ENCODE results near the gene ATP8B3. TPM values are rescaled to one million over a fixed set of nuclear protein-coding genes. Genes with fewer than 3 reads are reported as not detected.

Gene ATP8B3
- total RNA-seq, 2 donors from 2014 or later = 4.6 to 6.0 TPM

DNA sequence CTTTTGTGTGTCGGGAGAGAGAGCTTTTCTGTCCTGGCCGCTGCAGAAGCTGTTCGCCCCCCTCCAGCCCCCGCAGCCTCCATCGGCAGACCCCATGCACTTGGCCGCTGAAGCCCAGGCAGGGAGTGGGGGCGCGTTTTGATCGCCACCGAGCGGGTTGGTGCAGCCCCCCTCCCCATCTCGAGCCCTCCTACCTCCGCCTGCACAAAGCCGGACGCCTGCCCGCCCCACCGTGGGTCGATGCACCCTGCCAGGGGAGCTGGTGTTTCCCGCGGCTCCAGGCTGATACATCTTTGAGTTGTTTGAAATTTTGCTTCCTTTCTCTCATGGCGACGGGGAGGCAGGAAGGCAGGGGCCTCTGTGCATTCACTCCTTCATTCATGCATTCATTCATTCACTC is 75.1 kb downstream of the ATP8B3 start:
- ATAC-seq (no peak), DNase-seq (no peak)
- Mint-ChIP-seq H3K27me3 (peaks cover 63% of the 10 kb centered on the region), H3K36me3 (ENCODE audit: low read depth) (peaks cover 2% of the 10 kb centered on the region), H3K27ac (no peak overlapping the region), H3K4me1 (no peaks in the 10 kb centered on the region), H3K4me3 (no peak overlapping the region)
- no peaks in the 10 kb centered on the region for H3K9me3 ChIP-seq (ENCODE audit: control insufficient read depth, low read length, poor library complexity, severe bottlenecking)

DNA sequence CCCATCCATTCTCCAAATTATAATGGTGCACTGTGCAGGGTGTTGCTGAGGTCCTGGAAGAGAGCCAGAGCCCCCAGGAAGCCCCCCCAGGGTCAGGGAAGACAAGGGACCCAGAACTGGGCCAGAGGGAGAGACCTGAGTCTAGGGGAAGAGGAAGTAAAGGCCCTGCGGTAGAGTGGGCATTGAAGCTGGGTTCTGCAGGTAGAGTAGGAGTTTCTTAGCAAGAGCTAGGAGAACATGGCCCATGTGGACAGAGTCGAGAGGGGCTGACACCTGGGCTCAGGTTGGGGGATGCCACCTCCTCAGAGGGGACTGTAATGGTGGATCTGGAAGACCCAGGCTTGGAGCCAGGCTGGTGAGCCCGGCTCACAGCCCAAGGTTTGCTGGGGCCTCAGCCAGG is 75.8 kb downstream of the ATP8B3 start:
- Mint-ChIP-seq H3K27me3 (peaks cover 57% of the 10 kb centered on the region), H3K36me3 (ENCODE audit: low read depth) (peaks cover 2% of the 10 kb centered on the region), H3K4me3 (no peak overlapping the region), H3K27ac (no peak overlapping the region), H3K4me1 (no peaks in the 10 kb centered on the region)
- DNase-seq (no peak), ATAC-seq (no peak)
- H3K9me3 ChIP-seq (ENCODE audit: control insufficient read depth, low read length, poor library complexity, severe bottlenecking) = no peaks in the 10 kb centered on the region

DNA sequence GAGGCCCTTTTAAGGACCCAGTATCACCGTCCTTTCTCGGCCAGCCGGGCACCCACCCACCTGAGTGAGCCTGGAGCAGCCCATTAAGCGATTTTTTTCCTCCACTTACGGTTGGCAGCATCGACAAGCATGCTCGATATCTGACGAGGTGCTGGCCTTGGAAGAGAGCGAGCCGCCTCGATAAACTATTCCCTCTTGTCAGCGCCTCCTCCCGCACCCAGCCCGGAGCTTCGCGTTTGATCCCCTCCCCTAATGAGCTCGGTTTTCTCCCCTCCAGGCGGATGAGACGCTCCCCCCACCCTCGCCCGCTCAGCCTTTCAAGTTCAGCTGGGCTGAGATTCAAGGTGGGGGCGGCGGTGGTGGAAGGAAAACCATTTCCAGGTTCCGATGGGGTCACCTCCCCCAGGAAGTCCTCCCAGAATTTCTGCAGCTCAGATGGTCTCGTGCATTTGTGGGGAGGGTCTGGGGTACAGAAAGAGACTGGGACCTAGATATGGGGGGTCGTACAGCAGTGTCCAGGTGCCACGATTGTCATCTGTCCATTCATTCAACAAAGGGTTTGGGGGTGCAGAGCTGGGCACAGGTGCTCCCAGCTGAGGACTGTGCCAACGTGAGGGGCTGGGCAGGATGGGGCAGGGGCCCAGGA is 77.6 kb downstream of the ATP8B3 start:
- H3K9me3 ChIP-seq (ENCODE audit: control insufficient read depth, low read length, poor library complexity, severe bottlenecking) = no peaks in the 10 kb centered on the region
- Mint-ChIP-seq H3K4me1 (no peaks in the 10 kb centered on the region), H3K27me3 (peaks cover 54% of the 10 kb centered on the region), H3K36me3 (ENCODE audit: low read depth) (peaks cover 2% of the 10 kb centered on the region), H3K4me3 (no peak overlapping the region), H3K27ac (no peak overlapping the region)
- DNase-seq (no peak), ATAC-seq (no peak)

Other genes with a start within 250 kb of the ATP8B3 start
- gene MEX3D, start 244.0 kb downstream of the ATP8B3 start, total RNA-seq = 1 to 10 TPM; 2.7 to 3.3 TPM
- 10 to 100 TPM; 37.9 to 40.6 TPM for gene MBD3, start 219.4 kb downstream of the ATP8B3 start, total RNA-seq
- gene UQCR11, start 206.8 kb downstream of the ATP8B3 start, total RNA-seq = 100 to 1,000 TPM; 125 to 128 TPM
- 10 to 100 TPM; 46.9 to 47.4 TPM for gene TCF3, start 159.7 kb downstream of the ATP8B3 start, total RNA-seq
- gene ONECUT3, start 58.8 kb downstream of the ATP8B3 start, total RNA-seq = not detected
- 100 to 1,000 TPM in 1 of 2 donors, 10 to 100 TPM in 1; 98.7 to 107 TPM for gene REXO1, start 36.2 kb upstream of the ATP8B3 start, total RNA-seq
- 10 to 100 TPM; 37.9 to 46.5 TPM for gene KLF16, start 51.3 kb upstream of the ATP8B3 start, total RNA-seq
- 100 to 1,000 TPM; 121 to 125 TPM for gene ABHD17A, start 73.2 kb upstream of the ATP8B3 start, total RNA-seq
- gene ADAT3, start 93.1 kb upstream of the ATP8B3 start, total RNA-seq = 1 to 10 TPM; 6.4 to 8.5 TPM
- gene SCAMP4, start 93.1 kb upstream of the ATP8B3 start, total RNA-seq = 10 to 100 TPM; 19.2 to 20.7 TPM
- gene CSNK1G2, start 128.9 kb upstream of the ATP8B3 start, total RNA-seq = 100 to 1,000 TPM; 110 to 117 TPM
- gene BTBD2, start 203.4 kb upstream of the ATP8B3 start, total RNA-seq = 10 to 100 TPM; 53.4 to 64.6 TPM
- gene MKNK2, start 239.0 kb upstream of the ATP8B3 start, total RNA-seq = 100 to 1,000 TPM; 256 to 288 TPM